ENCODE results near the gene ADAMTSL1.

Gene ADAMTSL1

GRCh38 chr9:18473652-18474279, at the start of gene ADAMTSL1:
ADAMTSL1 (plus strand) TSS chr9:18474153; CDS start chr9:18474233, 80 bp downstream.
- no peak for DNase-seq (ENCODE audit: low read depth)

GRCh38 chr9:18427691-18428090, 46.3 kb upstream of the ADAMTSL1 start:
- no peak for DNase-seq (ENCODE audit: low read depth)

GRCh38 chr9:18428661-18429060, 45.3 kb upstream of the ADAMTSL1 start:
- DNase-seq (ENCODE audit: low read depth): no peak

GRCh38 chr9:18429070-18429469, 44.9 kb upstream of the ADAMTSL1 start:
- DNase-seq (ENCODE audit: low read depth): no peak

GRCh38 chr9:18433620-18434019, 40.3 kb upstream of the ADAMTSL1 start:
- DNase-seq (ENCODE audit: low read depth): no peak

- DNase-seq (ENCODE audit: low read depth): no peak
Observed at GRCh38 chr9:18437315-18438201, 36.4 kb upstream of the ADAMTSL1 start.

GRCh38 chr9:18438300-18438925, 35.5 kb upstream of the ADAMTSL1 start:
- DNase-seq (ENCODE audit: low read depth): no peak

- no peak for DNase-seq (ENCODE audit: low read depth)
Observed at GRCh38 chr9:18438951-18439350, 35.0 kb upstream of the ADAMTSL1 start.

GRCh38 chr9:18441261-18441660, 32.7 kb upstream of the ADAMTSL1 start:
- DNase-seq (ENCODE audit: low read depth): no peak

- DNase-seq (ENCODE audit: low read depth): peak; percentile 8
Observed at GRCh38 chr9:18442629-18443491, 31.1 kb upstream of the ADAMTSL1 start.

GRCh38 chr9:18447131-18447530, 26.8 kb upstream of the ADAMTSL1 start:
- no peak for DNase-seq (ENCODE audit: low read depth)

- DNase-seq (ENCODE audit: low read depth): no peak
Observed at GRCh38 chr9:18447541-18447940, 26.4 kb upstream of the ADAMTSL1 start.

GRCh38 chr9:18448101-18448500, 25.9 kb upstream of the ADAMTSL1 start:
- no peak for DNase-seq (ENCODE audit: low read depth)

- DNase-seq (ENCODE audit: low read depth): no peak
Observed at GRCh38 chr9:18451406-18451805, 22.5 kb upstream of the ADAMTSL1 start.

GRCh38 chr9:18452276-18452675, 21.7 kb upstream of the ADAMTSL1 start:
- DNase-seq (ENCODE audit: low read depth): no peak

GRCh38 chr9:18456624-18457237, 17.2 kb upstream of the ADAMTSL1 start:
- DNase-seq (ENCODE audit: low read depth): no peak

- DNase-seq (ENCODE audit: low read depth): no peak
Observed at GRCh38 chr9:18457510-18457909, 16.4 kb upstream of the ADAMTSL1 start.

- no peak for DNase-seq (ENCODE audit: low read depth)
Observed at GRCh38 chr9:18459962-18460584, 13.9 kb upstream of the ADAMTSL1 start.

GRCh38 chr9:18461496-18461895, 12.5 kb upstream of the ADAMTSL1 start:
- DNase-seq (ENCODE audit: low read depth): no peak

GRCh38 chr9:18463991-18464390, 10.0 kb upstream of the ADAMTSL1 start:
- no peak for DNase-seq (ENCODE audit: low read depth)

- no peak for DNase-seq (ENCODE audit: low read depth)
Observed at GRCh38 chr9:18466101-18466500, 7.9 kb upstream of the ADAMTSL1 start.

Data from activated T-helper 9 cell treated with anti-CD3 and anti-CD28 coated beads, Interleukin-2, amount 50 U/mL, for 16 hours (primary cell).